Mesodermal cell (in vitro differentiated cells): Measurements from ENCODE around the gene BLVRA.

ENCODE experiments used
- H3K27ac ChIP-seq: 2 replicates; pipeline ENCODE4 v1.7.0; 2013; ENCODE audit warnings: mild to moderate bottlenecking, low read depth, low read length, moderate library complexity; ENCODE audit not compliant: severe bottlenecking
- H3K36me3 ChIP-seq: 2 replicates; pipeline ENCODE4 v1.7.1; 2013; ENCODE audit warnings: mild to moderate bottlenecking, low read length, moderate library complexity; ENCODE audit not compliant: control insufficient read depth, insufficient read depth
- H3K4me1 ChIP-seq: one replicate; pipeline ENCODE4 v1.7.1; 2013; ENCODE audit warnings: mild to moderate bottlenecking, low read length; ENCODE audit not compliant: insufficient read depth, control insufficient read depth, poor library complexity, severe bottlenecking
- H3K4me3 ChIP-seq: 2 replicates; pipeline ENCODE4 v1.7.0; 2013; ENCODE audit warnings: low read length, control low read depth, mild to moderate bottlenecking; ENCODE audit not compliant: insufficient read depth, poor library complexity, severe bottlenecking; ENCODE audit errors: extremely low read depth
- H3K9me3 ChIP-seq: 2 replicates; pipeline ENCODE4 v1.7.1; 2013; ENCODE audit warnings: mild to moderate bottlenecking, low read length, moderate library complexity; ENCODE audit not compliant: control insufficient read depth
- WGBS, 2 experiments: methylation state at CpG; one replicate each; pipeline ENCODE4 v1.1.5; 2013; ENCODE audit warnings: missing lambda C conversion rate in 2 of 2; ENCODE audit not compliant: insufficient coverage in 2 of 2; 5-methylcytosine and 5-hydroxymethylcytosine counted together

BLVRA gene

GRCh38 chr7:43761938-43762692, 3.6 kb downstream of the BLVRA start:
- peaks cover 11% of the 10 kb centered on the region for H3K4me1 ChIP-seq
- WGBS, 2 experiments, result 94 to 100% methylated on average over 1 to 3 of the region's 5 CpGs
- no peak overlapping the region for H3K27ac ChIP-seq
- H3K9me3 ChIP-seq, result no peaks in the 10 kb centered on the region
- H3K4me3 ChIP-seq, result no peak overlapping the region
- H3K36me3 ChIP-seq, result no peaks in the 10 kb centered on the region

- Histone ChIP-seq H3K9me3 (no peaks in the 10 kb centered on the region), H3K4me1 (peaks cover 11% of the 10 kb centered on the region), H3K36me3 (no peaks in the 10 kb centered on the region), H3K4me3 (no peak overlapping the region), H3K27ac (no peak overlapping the region)
- 46 to 47% methylated on average over 3 of the region's 3 CpGs for WGBS, 2 experiments
Measured at GRCh38 chr7:43763183-43763582, 4.7 kb downstream of the BLVRA start.

GRCh38 chr7:43764039-43764761, 5.7 kb downstream of the BLVRA start:
- no peaks in the 10 kb centered on the region for H3K9me3 ChIP-seq
- no peak overlapping the region for H3K4me3 ChIP-seq
- WGBS, 2 experiments, result 70 to 80% methylated on average over 1 to 5 of the region's 9 CpGs
- no peaks in the 10 kb centered on the region for H3K36me3 ChIP-seq
- no peak overlapping the region for H3K27ac ChIP-seq
- H3K4me1 ChIP-seq, result peaks cover 11% of the 10 kb centered on the region

GRCh38 chr7:43764807-43765491, 6.5 kb downstream of the BLVRA start:
- H3K36me3 ChIP-seq, result no peaks in the 10 kb centered on the region
- H3K4me3 ChIP-seq, result no peak overlapping the region
- peaks cover 11% of the 10 kb centered on the region for H3K4me1 ChIP-seq
- H3K27ac ChIP-seq, result no peak overlapping the region
- no peaks in the 10 kb centered on the region for H3K9me3 ChIP-seq
- WGBS, 2 experiments, result 85 to 89% methylated on average over 9 to 10 of the region's 10 CpGs

- Histone ChIP-seq H3K9me3 (no peaks in the 10 kb centered on the region), H3K36me3 (no peaks in the 10 kb centered on the region), H3K4me1 (peaks cover 11% of the 10 kb centered on the region), H3K27ac (no peak overlapping the region), H3K4me3 (no peak overlapping the region)
- WGBS, 2 experiments, result 66 to 68% methylated on average over 8 of the region's 8 CpGs
Measured at GRCh38 chr7:43766564-43766963, 8.1 kb downstream of the BLVRA start.

GRCh38 chr7:43767311-43767710, 8.8 kb downstream of the BLVRA start:
- Histone ChIP-seq H3K27ac (no peak overlapping the region), H3K9me3 (no peaks in the 10 kb centered on the region), H3K4me3 (no peak overlapping the region), H3K4me1 (peaks cover 11% of the 10 kb centered on the region), H3K36me3 (no peaks in the 10 kb centered on the region)
- 87 to 91% methylated on average over 4 to 7 of the region's 8 CpGs for WGBS, 2 experiments

GRCh38 chr7:43768201-43768886, 9.9 kb downstream of the BLVRA start:
- Histone ChIP-seq H3K27ac (peak overlapping the region; percentile 13), H3K4me1 (peaks cover 11% of the 10 kb centered on the region), H3K9me3 (no peaks in the 10 kb centered on the region), H3K36me3 (no peaks in the 10 kb centered on the region), H3K4me3 (no peak overlapping the region)
- WGBS, 2 experiments, result 48 to 88% methylated on average over 4 to 5 of the region's 9 CpGs

GRCh38 chr7:43768887-43769272, 10.4 kb downstream of the BLVRA start:
- no peak overlapping the region for H3K4me3 ChIP-seq
- no peaks in the 10 kb centered on the region for H3K9me3 ChIP-seq
- H3K27ac ChIP-seq, result no peak overlapping the region
- H3K4me1 ChIP-seq, result peaks cover 8% of the 10 kb centered on the region
- 83% methylated on average over 2 to 3 of the region's 4 CpGs for whole genome bisulfite sequencing, 2 experiments
- no peaks in the 10 kb centered on the region for H3K36me3 ChIP-seq

GRCh38 chr7:43769281-43769680, 10.8 kb downstream of the BLVRA start:
- WGBS, 2 experiments, result 66% methylated on average over 2 of the region's 5 CpGs; no CpG with 5 or more reads in 1 of the 2 experiments
- no peak overlapping the region for H3K27ac ChIP-seq
- peaks cover 4% of the 10 kb centered on the region for H3K4me1 ChIP-seq
- no peaks in the 10 kb centered on the region for H3K36me3 ChIP-seq
- H3K9me3 ChIP-seq, result no peaks in the 10 kb centered on the region
- H3K4me3 ChIP-seq, result no peak overlapping the region

GRCh38 chr7:43769791-43770465, 11.4 kb downstream of the BLVRA start:
- Histone ChIP-seq H3K4me1 (no peaks in the 10 kb centered on the region), H3K9me3 (no peaks in the 10 kb centered on the region), H3K27ac (no peak overlapping the region), H3K36me3 (no peaks in the 10 kb centered on the region), H3K4me3 (no peak overlapping the region)
- WGBS, 2 experiments, result 85 to 95% methylated on average over 3 to 5 of the region's 10 CpGs
